ENCODE measurements around the gene C1orf232.

DNA sequence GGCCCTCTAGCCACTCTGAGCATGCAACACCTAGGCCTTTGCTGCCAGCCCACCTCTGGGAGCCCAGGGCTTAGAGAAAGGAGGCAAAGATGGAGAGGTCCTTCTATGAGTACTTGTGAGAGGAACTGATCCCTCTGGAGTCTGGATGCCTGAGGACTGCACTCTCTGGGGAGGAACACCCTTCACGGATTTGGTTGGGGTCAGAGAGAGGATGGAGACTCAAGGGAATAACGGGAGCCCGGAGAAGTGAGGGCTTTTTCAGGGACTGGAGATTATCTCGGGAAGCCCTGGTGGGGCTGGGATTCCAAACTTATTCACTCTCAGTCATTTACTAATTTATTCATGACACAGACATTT is 413 bp upstream of the C1orf232 start:
- no peak for TF ChIP-seq CTCF (IDR thresholded peaks at IDR 0.05; ENCODE audit: borderline replicate concordance, extremely low read depth, low read length, poor library complexity, severe bottlenecking)
- TF ChIP-seq EZH2 (IDR thresholded peaks at IDR 0.05; ENCODE audit: borderline replicate concordance, low read depth, low read length, severe bottlenecking) = no peak

All from DND-41 (cell line).